K562 (cell line): ENCODE measurements around the gene NECAB2. TPM values are rescaled to one million over a fixed set of nuclear protein-coding genes. Genes with fewer than 3 reads are reported as not detected.
A peak's percentile ranks its signal among the peaks of the same experiment; 100 is the strongest.

Experiments
- CTBP1 ChIP-seq: fragments of 450-650 bp; IDR thresholded peaks from 2 replicates; pipeline ENCODE4 v1.6.1; 2016; ENCODE audit warnings: borderline replicate concordance
- CXXC5 ChIP-seq: fragments of 250-450 bp; sonication (Bioruptor Pico); IDR thresholded peaks from 2 replicates; pipeline ENCODE4 v1.8.0; 2022; ENCODE audit warnings: inconsistent platforms, mild to moderate bottlenecking, moderate library complexity
- KLF16 ChIP-seq: IDR thresholded peaks from 2 replicates; pipeline ENCODE4 v1.6.1; 2016; ENCODE audit warnings: antibody characterized with exemption
- MTA2 ChIP-seq: fragments of 450-650 bp; IDR thresholded peaks from 2 replicates; pipeline ENCODE4 v1.6.1; 2016; ENCODE audit warnings: low read depth
- NFIC ChIP-seq: fragments of 450-650 bp; IDR thresholded peaks from 2 replicates; pipeline ENCODE4 v1.6.1; 2017; ENCODE audit warnings: mild to moderate bottlenecking, inconsistent platforms
- PHB2 ChIP-seq: fragments of 450-650 bp; IDR thresholded peaks from 2 replicates; pipeline ENCODE4 v1.6.1; 2017; ENCODE audit warnings: low read depth
- RB1 ChIP-seq: fragments of 450-650 bp; IDR thresholded peaks from 2 replicates; pipeline ENCODE4 v1.6.1; 2017; ENCODE audit warnings: low read depth, mild to moderate bottlenecking
- RBBP5 ChIP-seq: fragments of 200-600 bp; sonication (generic); IDR thresholded peaks from 2 replicates; pipeline ENCODE4 v1.6.1; 2012; ENCODE audit warnings: borderline replicate concordance, mild to moderate bottlenecking, low read length, control low read depth, inconsistent platforms; ENCODE audit not compliant: insufficient read depth, poor library complexity, severe bottlenecking
- SMARCA5 ChIP-seq: fragments of 450-650 bp; IDR thresholded peaks from 2 replicates; pipeline ENCODE4 v1.6.1; 2016
- STAG1 ChIP-seq: sonication (generic); formaldehyde crosslinking; IDR thresholded peaks from 2 replicates; pipeline ENCODE4 v1.5.0; 2020; ENCODE audit warnings: missing genetic modification reagents, borderline replicate concordance
- ZNF785 ChIP-seq: fragments of 250-450 bp; sonication (Bioruptor Pico); IDR thresholded peaks from 2 replicates; pipeline ENCODE4 v1.4.0; 2020; ENCODE audit warnings: mild to moderate bottlenecking
- ZNF830 ChIP-seq: fragments of 250-450 bp; sonication (Bioruptor Pico); IDR thresholded peaks from 2 replicates; pipeline ENCODE4 v1.5.0; 2021; ENCODE audit warnings: mild to moderate bottlenecking
- polyA plus RNA-seq, 8 experiments: library from polyadenylated mRNA; depleted of rRNA in 4 of 8; stranded (reverse) in 5 of 8; unstranded in 3 of 8; fragments of >200 nt; fragmentation: Nextera tagmentation in 2 of 8; fragmentation: Illumina TruSeq in 1 of 8; extraction: Ambion mirVana in 2 of 8; extraction: Trizol in 1 of 8; gene quantifications; 2 replicates each; pipeline versions ENCODE4 v1.2.1 to v1.2.3, GENCODE V29; 2011 to 2014; ENCODE audit warnings: inconsistent platforms in 1 of 8, missing spikeins in 1 of 8
- total RNA-seq, 7 experiments: library from RNA; depleted of rRNA in 6 of 7; stranded (reverse); fragments of >200 nt in 6 of 7; fragmentation: Illumina TruSeq in 2 of 7; extraction: Trizol in 2 of 7; gene quantifications; 2 replicates each; pipeline versions ENCODE4 v1.2.1 to v1.2.3, GENCODE V29; 2011 to 2021; ENCODE audit warnings: low replicate concordance in 1 of 7
- TF ChIP-seq, protein P1 (sequence below), 3 experiments: IDR thresholded peaks in 2 of 3; conservative IDR thresholded peaks in 1 of 3; 2 replicates each; pipeline ENCODE4 v1.5.1; 2011 to 2012; ENCODE audit warnings: low read length in 3 of 3, mild to moderate bottlenecking in 3 of 3, control low read depth in 2 of 3, improper control_type of control experiment in 1 of 3, inconsistent platforms in 1 of 3, low read depth in 1 of 3, mixed read lengths in 1 of 3, moderate library complexity in 1 of 3; ENCODE audit not compliant: insufficient read depth in 2 of 3
- TF ChIP-seq, protein P2 (sequence below), 2 experiments: fragments of 450-650 bp; IDR thresholded peaks; 2 replicates each; pipeline ENCODE4 v1.6.1; 2016; ENCODE audit warnings: mild to moderate bottlenecking in 2 of 2, borderline replicate concordance in 1 of 2, low read depth in 1 of 2, moderate library complexity in 1 of 2
- TF ChIP-seq, protein P3 (sequence below): fragments of 200-800 bp; sonication (Bioruptor generic); IDR thresholded peaks from 2 replicates; pipeline ENCODE4 v1.6.1; 2017; ENCODE audit warnings: missing genetic modification characterization, missing compliant biosample characterization
- TF ChIP-seq, protein P4 (sequence below): fragments of 450-650 bp; formaldehyde crosslinking; IDR thresholded peaks from 2 replicates; pipeline ENCODE4 v1.4.0; 2022; ENCODE audit warnings: missing genetic modification characterization

The NECAB2 gene
- total and polyA plus RNA-seq, 9 of the 15 experiments (the other 6 are each of a cell fraction or from before 2014, with no cell fraction given): 0.03 to 0.28 TPM; not detected in 7

DNA sequence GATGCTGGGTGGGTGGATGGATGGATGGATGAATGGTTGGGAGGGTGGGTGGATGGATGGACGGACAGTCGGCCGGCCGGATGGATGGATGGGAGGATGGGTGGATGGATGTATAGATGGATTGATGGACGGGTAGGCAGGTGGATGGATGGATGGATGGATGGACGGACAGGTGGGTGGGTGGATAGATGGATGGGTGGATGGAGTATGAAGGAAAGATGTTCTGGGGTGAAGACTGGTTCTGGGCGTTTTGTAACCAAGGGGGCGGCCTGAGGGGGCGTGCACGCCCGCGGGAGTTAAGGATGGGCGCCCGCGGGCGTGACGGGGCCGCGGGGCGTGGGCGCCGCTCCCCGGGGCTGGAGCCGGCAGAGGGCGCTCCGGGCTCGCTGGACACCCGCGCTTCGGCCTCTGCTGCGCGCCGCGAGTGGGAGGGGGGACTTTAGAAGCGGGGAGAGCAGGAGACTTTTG, at the start of gene NECAB2 (continued):
- TF ChIP-seq, protein P1, sequence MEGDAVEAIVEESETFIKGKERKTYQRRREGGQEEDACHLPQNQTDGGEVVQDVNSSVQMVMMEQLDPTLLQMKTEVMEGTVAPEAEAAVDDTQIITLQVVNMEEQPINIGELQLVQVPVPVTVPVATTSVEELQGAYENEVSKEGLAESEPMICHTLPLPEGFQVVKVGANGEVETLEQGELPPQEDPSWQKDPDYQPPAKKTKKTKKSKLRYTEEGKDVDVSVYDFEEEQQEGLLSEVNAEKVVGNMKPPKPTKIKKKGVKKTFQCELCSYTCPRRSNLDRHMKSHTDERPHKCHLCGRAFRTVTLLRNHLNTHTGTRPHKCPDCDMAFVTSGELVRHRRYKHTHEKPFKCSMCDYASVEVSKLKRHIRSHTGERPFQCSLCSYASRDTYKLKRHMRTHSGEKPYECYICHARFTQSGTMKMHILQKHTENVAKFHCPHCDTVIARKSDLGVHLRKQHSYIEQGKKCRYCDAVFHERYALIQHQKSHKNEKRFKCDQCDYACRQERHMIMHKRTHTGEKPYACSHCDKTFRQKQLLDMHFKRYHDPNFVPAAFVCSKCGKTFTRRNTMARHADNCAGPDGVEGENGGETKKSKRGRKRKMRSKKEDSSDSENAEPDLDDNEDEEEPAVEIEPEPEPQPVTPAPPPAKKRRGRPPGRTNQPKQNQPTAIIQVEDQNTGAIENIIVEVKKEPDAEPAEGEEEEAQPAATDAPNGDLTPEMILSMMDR (IDR thresholded peaks at IDR 0.05 in 2 of 3, conservative IDR thresholded peaks at IDR 0.05 in 1 of 3; ENCODE audit: insufficient read depth in 2 of 3, low read depth in 1 of 3, low read length in 3 of 3): peak; percentile 57 to 94 (median 82)
- TF ChIP-seq ZNF785: no peak
- TF ChIP-seq, protein P2, sequence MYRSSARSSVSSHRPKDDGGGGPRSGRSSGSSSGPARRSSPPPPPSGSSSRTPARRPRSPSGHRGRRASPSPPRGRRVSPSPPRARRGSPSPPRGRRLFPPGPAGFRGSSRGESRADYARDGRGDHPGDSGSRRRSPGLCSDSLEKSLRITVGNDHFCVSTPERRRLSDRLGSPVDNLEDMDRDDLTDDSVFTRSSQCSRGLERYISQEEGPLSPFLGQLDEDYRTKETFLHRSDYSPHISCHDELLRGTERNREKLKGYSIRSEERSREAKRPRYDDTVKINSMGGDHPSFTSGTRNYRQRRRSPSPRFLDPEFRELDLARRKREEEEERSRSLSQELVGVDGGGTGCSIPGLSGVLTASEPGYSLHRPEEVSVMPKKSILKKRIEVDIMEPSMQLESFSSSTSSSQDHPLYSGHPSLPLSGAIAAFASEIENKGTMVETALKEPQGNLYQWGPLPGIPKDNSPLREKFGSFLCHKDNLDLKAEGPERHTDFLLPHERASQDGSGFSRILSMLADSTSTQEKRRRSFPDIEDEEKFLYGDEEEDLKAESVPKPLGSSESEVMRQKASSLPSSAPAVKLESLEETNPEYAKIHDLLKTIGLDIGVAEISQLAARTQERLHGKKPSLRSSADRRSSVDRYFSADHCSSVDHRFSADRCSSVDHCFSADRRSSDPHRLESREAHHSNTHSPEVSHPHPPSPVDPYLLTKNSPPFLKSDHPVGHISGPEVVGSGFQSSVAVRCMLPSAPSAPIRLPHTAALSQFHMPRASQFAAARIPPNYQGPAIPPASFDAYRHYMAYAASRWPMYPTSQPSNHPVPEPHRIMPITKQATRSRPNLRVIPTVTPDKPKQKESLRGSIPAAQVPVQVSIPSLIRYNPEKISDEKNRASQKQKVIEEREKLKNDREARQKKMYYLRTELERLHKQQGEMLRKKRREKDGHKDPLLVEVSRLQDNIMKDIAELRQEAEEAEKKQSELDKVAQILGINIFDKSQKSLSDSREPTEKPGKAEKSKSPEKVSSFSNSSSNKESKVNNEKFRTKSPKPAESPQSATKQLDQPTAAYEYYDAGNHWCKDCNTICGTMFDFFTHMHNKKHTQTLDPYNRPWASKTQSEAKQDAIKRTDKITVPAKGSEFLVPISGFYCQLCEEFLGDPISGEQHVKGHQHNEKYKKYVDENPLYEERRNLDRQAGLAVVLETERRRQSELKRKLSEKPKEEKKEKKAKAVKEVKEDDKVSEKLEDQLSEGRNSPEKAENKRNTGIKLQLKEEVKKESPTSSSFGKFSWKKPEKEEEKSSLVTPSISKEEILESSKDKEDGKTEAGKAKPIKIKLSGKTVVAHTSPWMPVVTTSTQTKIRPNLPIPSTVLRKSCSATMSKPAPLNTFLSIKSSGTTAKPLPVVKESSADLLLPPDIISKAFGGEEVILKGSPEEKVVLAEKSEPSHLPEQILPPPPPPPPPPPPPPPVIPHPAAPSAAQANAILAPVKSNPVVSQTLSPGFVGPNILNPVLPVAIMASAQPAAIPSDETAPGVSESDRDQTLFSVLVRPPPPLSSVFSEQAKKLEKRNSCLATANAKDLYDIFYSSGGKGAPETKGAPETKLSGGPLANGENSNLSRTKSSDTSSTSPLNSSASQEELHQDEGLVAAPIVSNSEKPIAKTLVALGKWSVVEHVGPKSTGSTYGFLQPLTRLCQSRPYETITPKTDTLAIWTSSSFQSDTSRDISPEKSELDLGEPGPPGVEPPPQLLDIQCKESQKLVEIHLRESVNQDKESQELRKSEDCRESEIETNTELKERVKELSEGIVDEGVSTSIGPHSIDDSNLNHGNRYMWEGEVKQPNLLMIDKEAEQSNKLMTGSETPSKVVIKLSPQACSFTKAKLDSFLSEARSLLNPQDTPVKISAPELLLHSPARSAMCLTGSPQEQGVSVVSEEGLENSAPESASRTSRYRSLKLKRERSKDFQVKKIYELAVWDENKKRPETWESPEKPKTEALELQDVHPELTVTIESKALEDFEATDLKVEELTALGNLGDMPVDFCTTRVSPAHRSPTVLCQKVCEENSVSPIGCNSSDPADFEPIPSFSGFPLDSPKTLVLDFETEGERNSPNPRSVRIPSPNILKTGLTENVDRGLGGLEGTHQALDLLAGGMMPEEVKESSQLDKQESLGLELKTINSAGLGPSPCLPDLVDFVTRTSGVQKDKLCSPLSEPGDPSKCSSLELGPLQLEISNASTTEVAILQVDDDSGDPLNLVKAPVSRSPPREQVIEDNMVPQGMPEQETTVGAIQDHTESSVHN (IDR thresholded peaks at IDR 0.05; ENCODE audit: borderline replicate concordance in 1 of 2, low read depth in 1 of 2): no peak
- TF ChIP-seq ZNF830 (CRISPR knock-in tag): no peak
- peak; percentile 88 for TF ChIP-seq RB1
- TF ChIP-seq NFIC: peak; percentile 49
- TF ChIP-seq CTBP1: peak; percentile 78
- 0 out of 2 replicates have a peak, but pooled peaks have one; percentile 18 for TF ChIP-seq PHB2
- TF ChIP-seq, protein P3, sequence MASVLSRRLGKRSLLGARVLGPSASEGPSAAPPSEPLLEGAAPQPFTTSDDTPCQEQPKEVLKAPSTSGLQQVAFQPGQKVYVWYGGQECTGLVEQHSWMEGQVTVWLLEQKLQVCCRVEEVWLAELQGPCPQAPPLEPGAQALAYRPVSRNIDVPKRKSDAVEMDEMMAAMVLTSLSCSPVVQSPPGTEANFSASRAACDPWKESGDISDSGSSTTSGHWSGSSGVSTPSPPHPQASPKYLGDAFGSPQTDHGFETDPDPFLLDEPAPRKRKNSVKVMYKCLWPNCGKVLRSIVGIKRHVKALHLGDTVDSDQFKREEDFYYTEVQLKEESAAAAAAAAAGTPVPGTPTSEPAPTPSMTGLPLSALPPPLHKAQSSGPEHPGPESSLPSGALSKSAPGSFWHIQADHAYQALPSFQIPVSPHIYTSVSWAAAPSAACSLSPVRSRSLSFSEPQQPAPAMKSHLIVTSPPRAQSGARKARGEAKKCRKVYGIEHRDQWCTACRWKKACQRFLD: 0 out of 2 replicates have a peak, but pooled peaks have one; percentile 35
- TF ChIP-seq KLF16: no peak
- peak; percentile 63; the same call in 1 of the 2 replicates for TF ChIP-seq STAG1 (CRISPR knock-in tag)
- TF ChIP-seq SMARCA5: peak; percentile 59; the same call in 1 of the 2 replicates
- peak; percentile 52 for TF ChIP-seq CXXC5 (CRISPR knock-in tag)
- TF ChIP-seq RBBP5: no peak
- TF ChIP-seq, protein P4, sequence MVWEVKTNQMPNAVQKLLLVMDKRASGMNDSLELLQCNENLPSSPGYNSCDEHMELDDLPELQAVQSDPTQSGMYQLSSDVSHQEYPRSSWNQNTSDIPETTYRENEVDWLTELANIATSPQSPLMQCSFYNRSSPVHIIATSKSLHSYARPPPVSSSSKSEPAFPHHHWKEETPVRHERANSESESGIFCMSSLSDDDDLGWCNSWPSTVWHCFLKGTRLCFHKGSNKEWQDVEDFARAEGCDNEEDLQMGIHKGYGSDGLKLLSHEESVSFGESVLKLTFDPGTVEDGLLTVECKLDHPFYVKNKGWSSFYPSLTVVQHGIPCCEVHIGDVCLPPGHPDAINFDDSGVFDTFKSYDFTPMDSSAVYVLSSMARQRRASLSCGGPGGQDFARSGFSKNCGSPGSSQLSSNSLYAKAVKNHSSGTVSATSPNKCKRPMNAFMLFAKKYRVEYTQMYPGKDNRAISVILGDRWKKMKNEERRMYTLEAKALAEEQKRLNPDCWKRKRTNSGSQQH (CRISPR knock-in tag): 0 out of 2 replicates have a peak, but pooled peaks have one; percentile 63
- 0 out of 2 replicates have a peak, but pooled peaks have one; percentile 4 for TF ChIP-seq MTA2
